ENCODE data around the gene TRIM24. TPM values are rescaled to one million over a fixed set of nuclear protein-coding genes. Genes with fewer than 3 reads are reported as not detected.

Gene TRIM24
- total and polyA plus RNA-seq, 2 donors from 2014 or later, result 7.6 to 16.8 TPM

GRCh38 chr7:138435231-138435919 lies 24.7 kb upstream of the TRIM24 start:
- FAIRE-seq, result no peak
- H3K9ac ChIP-seq (ENCODE audit: low read length in 3 of 3), result no peak overlapping the region
- intact Hi-C loops (cut with DNase I), result no loop called here
- peaks cover 0 to 8% (median 3%) of the 10 kb centered on the region in 3 donors for H3K9me3 ChIP-seq (ENCODE audit: control insufficient read depth in 2 of 3, insufficient read depth in 1 of 3, low read length in 3 of 3)
- TF ChIP-seq CTCF (IDR thresholded peaks at IDR 0.05; ENCODE audit: borderline replicate concordance, extremely low read depth, insufficient read depth), result no peak
- no peak overlapping the region for H3K27ac ChIP-seq (ENCODE audit: low read depth in 2 of 2, low read length in 2 of 2)
- H3K4me3 ChIP-seq (ENCODE audit: low read length in 3 of 3), result no peak overlapping the region
- H3K36me3 ChIP-seq (ENCODE audit: control insufficient read depth in 2 of 3, insufficient read depth in 3 of 3, low read length in 3 of 3), result no peaks in the 10 kb centered on the region
- H3K27me3 ChIP-seq (ENCODE audit: control insufficient read depth, insufficient read depth, low read length), result no peaks in the 10 kb centered on the region
- H3K4me1 ChIP-seq (ENCODE audit: control insufficient read depth in 2 of 3, insufficient read depth in 2 of 3, low read depth in 1 of 3, low read length in 3 of 3), result no peaks in the 10 kb centered on the region
- no peak for DNase-seq

- DNase-seq (no peak), FAIRE-seq (no peak)
- Histone ChIP-seq H3K27me3 (ENCODE audit: control insufficient read depth, insufficient read depth, low read length) (no peaks in the 10 kb centered on the region), H3K9ac (ENCODE audit: low read length in 3 of 3) (no peak overlapping the region), H3K4me1 (ENCODE audit: control insufficient read depth in 2 of 3, insufficient read depth in 2 of 3, low read depth in 1 of 3, low read length in 3 of 3) (no peaks in the 10 kb centered on the region), H3K4me3 (ENCODE audit: low read length in 3 of 3) (no peak overlapping the region), H3K27ac (ENCODE audit: low read depth in 2 of 2, low read length in 2 of 2) (no peak overlapping the region), H3K36me3 (ENCODE audit: control insufficient read depth in 2 of 3, insufficient read depth in 3 of 3, low read length in 3 of 3) (no peaks in the 10 kb centered on the region), H3K9me3 (ENCODE audit: control insufficient read depth in 2 of 3, insufficient read depth in 1 of 3, low read length in 3 of 3) (peaks cover 0 to 4% (median 2%) of the 10 kb centered on the region in 3 donors)
- TF ChIP-seq CTCF (IDR thresholded peaks at IDR 0.05; ENCODE audit: borderline replicate concordance, extremely low read depth, insufficient read depth), result no peak
- intact Hi-C loops (cut with DNase I), result no loop called here
Measured at GRCh38 chr7:138436388-138436787, 23.7 kb upstream of the TRIM24 start.

GRCh38 chr7:138440460-138440859 lies 19.6 kb upstream of the TRIM24 start:
- Histone ChIP-seq H3K9ac (ENCODE audit: low read length in 3 of 3) (no peak overlapping the region), H3K36me3 (ENCODE audit: control insufficient read depth in 2 of 3, insufficient read depth in 3 of 3, low read length in 3 of 3) (no peaks in the 10 kb centered on the region), H3K4me1 (ENCODE audit: control insufficient read depth in 2 of 3, insufficient read depth in 2 of 3, low read depth in 1 of 3, low read length in 3 of 3) (no peaks in the 10 kb centered on the region), H3K27ac (ENCODE audit: low read depth in 2 of 2, low read length in 2 of 2) (no peak overlapping the region), H3K9me3 (ENCODE audit: control insufficient read depth in 2 of 3, insufficient read depth in 1 of 3, low read length in 3 of 3) (no peaks in the 10 kb centered on the region), H3K27me3 (ENCODE audit: control insufficient read depth, insufficient read depth, low read length) (no peaks in the 10 kb centered on the region), H3K4me3 (ENCODE audit: low read length in 3 of 3) (no peak overlapping the region)
- intact Hi-C loops (cut with DNase I), result no loop called here
- TF ChIP-seq CTCF (IDR thresholded peaks at IDR 0.05; ENCODE audit: borderline replicate concordance, extremely low read depth, insufficient read depth), result no peak
- DNase-seq, result no peak
- FAIRE-seq, result no peak

- Histone ChIP-seq H3K4me1 (ENCODE audit: control insufficient read depth in 2 of 3, insufficient read depth in 2 of 3, low read depth in 1 of 3, low read length in 3 of 3) (no peaks in the 10 kb centered on the region), H3K36me3 (ENCODE audit: control insufficient read depth in 2 of 3, insufficient read depth in 3 of 3, low read length in 3 of 3) (no peaks in the 10 kb centered on the region), H3K9ac (ENCODE audit: low read length in 3 of 3) (no peak overlapping the region), H3K9me3 (ENCODE audit: control insufficient read depth in 2 of 3, insufficient read depth in 1 of 3, low read length in 3 of 3) (no peaks in the 10 kb centered on the region), H3K27me3 (ENCODE audit: control insufficient read depth, insufficient read depth, low read length) (no peaks in the 10 kb centered on the region), H3K27ac (ENCODE audit: low read depth in 2 of 2, low read length in 2 of 2) (no peak overlapping the region), H3K4me3 (ENCODE audit: low read length in 3 of 3) (no peak overlapping the region)
- no peak for TF ChIP-seq CTCF (IDR thresholded peaks at IDR 0.05; ENCODE audit: borderline replicate concordance, extremely low read depth, insufficient read depth)
- intact Hi-C loops (cut with DNase I), result no loop called here
- FAIRE-seq (no peak), DNase-seq (no peak)
Measured at GRCh38 chr7:138442822-138443221, 17.2 kb upstream of the TRIM24 start.

All from kidney (tissue), 14 donors.